ENCODE data around the gene RPS18. TPM values are rescaled to one million over a fixed set of nuclear protein-coding genes. Genes with fewer than 3 reads are reported as not detected.
"Not testable (repeated sequence)": the region's sequence is repeated elsewhere in the genome, so short reads cannot be mapped to it uniquely, and the experiment has no call there.

The RPS18 gene
- 1,000 to 10,000 TPM; 2,992 to 6,506 (median 3,113) TPM for polyA plus RNA-seq

GRCh38 chr6:33271468-33272274 lies at the start of gene RPS18, which contains the start of gene VPS52:
TSS of gene RPS18 (plus strand) at chr6:33272075. CDS start at chr6:33272120, 45 bp downstream.
TSS of gene VPS52 (minus strand) at chr6:33271876. CDS start at chr6:33271675, 201 bp downstream.
- no peaks in the 10 kb centered on the region for H3K9me3 Mint-ChIP-seq
- peak within 1 kb of the TSS; percentile 96 to 100 (median 99) for H3K27ac Mint-ChIP-seq
- H3K27me3 Mint-ChIP-seq (ENCODE audit: low read depth in 3 of 3), result peaks cover 8 to 18% (median 17%) of the 10 kb centered on the region in 3 donors
- DNase-seq, result peak; percentile 91 to 95 (median 95)
- H3K4me3 Mint-ChIP-seq, result peak within 1 kb of the TSS; percentile 96 to 100 (median 98)
- peaks cover 59 to 71% of the 10 kb centered on the region in 2 donors for H3K4me1 Mint-ChIP-seq
- peaks cover 24 to 50% (median 28%) of the 10 kb centered on the region in 3 donors for H3K36me3 Mint-ChIP-seq

DNA sequence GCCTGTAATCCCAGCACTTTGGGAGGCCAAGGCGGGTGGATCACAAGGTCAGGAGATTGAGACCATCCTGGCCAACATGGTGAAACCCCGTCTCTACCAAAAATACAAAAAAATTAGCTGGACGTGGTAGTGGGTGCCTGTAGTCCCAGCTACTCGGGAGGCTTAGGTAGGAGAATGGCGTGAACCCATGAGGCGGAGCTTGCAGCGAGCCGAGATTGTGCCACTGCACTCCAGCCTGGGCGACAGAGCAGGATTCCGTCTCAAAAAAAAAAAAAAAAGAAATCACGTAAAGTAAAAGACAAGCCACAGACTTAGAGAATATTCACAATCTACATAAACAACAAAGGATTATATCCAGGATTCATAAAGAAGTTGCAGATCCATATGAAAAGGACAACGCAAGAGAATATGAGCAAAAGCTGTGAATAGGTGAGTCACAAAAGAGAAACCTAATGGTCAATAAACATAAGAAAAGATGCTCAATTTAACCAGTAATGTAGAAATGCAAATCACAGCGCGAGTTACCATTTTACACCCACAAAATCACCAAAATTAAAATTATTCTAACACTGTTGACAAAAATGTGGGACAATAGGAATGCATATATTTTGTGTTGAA lies 45.3 kb upstream of the RPS18 start:
- not testable (repeated sequence) for H3K27ac Mint-ChIP-seq, DNase-seq, H3K4me1 Mint-ChIP-seq, H3K9me3 Mint-ChIP-seq, H3K36me3 Mint-ChIP-seq, H3K4me3 Mint-ChIP-seq
- H3K27me3 Mint-ChIP-seq (ENCODE audit: low read depth in 3 of 3), result peaks cover 3 to 20% (median 7%) of the 10 kb centered on the region in 3 donors

- Mint-ChIP-seq H3K36me3 (no peaks in the 10 kb centered on the region), H3K4me3 (no peak overlapping the region)
These were observed 36.6 kb upstream of the RPS18 start for GRCh38 chr6:33235221-33235634.

DNA sequence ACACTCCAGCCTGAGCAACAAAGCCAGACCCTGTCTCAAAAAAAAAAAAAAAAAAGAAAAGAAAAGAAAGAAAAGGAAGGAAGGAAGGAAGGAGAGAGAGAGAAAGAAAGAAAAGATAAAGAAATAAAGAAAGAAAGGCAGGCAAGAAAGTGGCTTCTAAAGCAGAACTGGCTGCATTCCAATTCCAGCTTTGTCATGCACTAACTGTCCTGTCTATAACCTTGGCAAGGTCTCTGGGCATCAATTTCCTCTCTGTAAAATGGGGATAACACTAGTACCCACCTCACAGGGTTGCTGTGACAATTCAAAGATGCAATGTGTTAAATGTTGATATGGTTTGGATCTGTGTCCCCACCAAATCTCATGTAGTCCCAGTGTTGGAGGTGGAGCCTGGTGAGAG lies 35.5 kb upstream of the RPS18 start:
- Mint-ChIP-seq H3K27me3 (ENCODE audit: low read depth in 3 of 3) (peaks cover 5 to 16% (median 14%) of the 10 kb centered on the region in 3 donors), H3K27ac (no peak overlapping the region), H3K4me1 (no peaks in the 10 kb centered on the region), H3K9me3 (no peaks in the 10 kb centered on the region), H3K36me3 (peaks cover 0 to 3% (median 0%) of the 10 kb centered on the region in 3 donors), H3K4me3 (no peak overlapping the region)
- DNase-seq, result no peak

More at GRCh38 chr6:33235221-33235634, 36.6 kb upstream of the RPS18 start:
- no peaks in the 10 kb centered on the region for H3K4me1 Mint-ChIP-seq
- no peaks in the 10 kb centered on the region for H3K9me3 Mint-ChIP-seq
- H3K27me3 Mint-ChIP-seq (ENCODE audit: low read depth in 3 of 3), result peaks cover 5 to 16% (median 15%) of the 10 kb centered on the region in 3 donors
- no peak overlapping the region for H3K27ac Mint-ChIP-seq
- no peak for DNase-seq

- Mint-ChIP-seq H3K27ac (no peak overlapping the region), H3K4me1 (no peaks in the 10 kb centered on the region), H3K27me3 (ENCODE audit: low read depth in 3 of 3) (peaks cover 6 to 18% (median 14%) of the 10 kb centered on the region in 3 donors)
These were observed 35.0 kb upstream of the RPS18 start for GRCh38 chr6:33236852-33237251.

GRCh38 chr6:33237741-33238140 lies 34.1 kb upstream of the RPS18 start:
- Mint-ChIP-seq H3K36me3 (peaks cover 0 to 6% (median 0%) of the 10 kb centered on the region in 3 donors), H3K27me3 (ENCODE audit: low read depth in 3 of 3) (peaks cover 7 to 22% (median 13%) of the 10 kb centered on the region in 3 donors), H3K4me3 (no peak overlapping the region)

More at GRCh38 chr6:33236852-33237251, 35.0 kb upstream of the RPS18 start:
- DNase-seq, result no peak
- H3K36me3 Mint-ChIP-seq, result peaks cover 0 to 4% (median 0%) of the 10 kb centered on the region in 3 donors
- H3K9me3 Mint-ChIP-seq, result no peaks in the 10 kb centered on the region
- no peak overlapping the region for H3K4me3 Mint-ChIP-seq

GRCh38 chr6:33241968-33242367 lies 29.9 kb upstream of the RPS18 start:
- H3K36me3 Mint-ChIP-seq, result peaks cover 0 to 6% (median 0%) of the 10 kb centered on the region in 3 donors
- no peak overlapping the region for H3K27ac Mint-ChIP-seq
- DNase-seq, result no peak
- no peak overlapping the region for H3K4me3 Mint-ChIP-seq
- peaks cover 9 to 15% (median 12%) of the 10 kb centered on the region in 3 donors for H3K27me3 Mint-ChIP-seq (ENCODE audit: low read depth in 3 of 3)
- H3K4me1 Mint-ChIP-seq, result no peaks in the 10 kb centered on the region
- no peaks in the 10 kb centered on the region for H3K9me3 Mint-ChIP-seq

More at GRCh38 chr6:33237741-33238140, 34.1 kb upstream of the RPS18 start:
- Mint-ChIP-seq H3K9me3 (no peaks in the 10 kb centered on the region), H3K4me1 (no peaks in the 10 kb centered on the region), H3K27ac (no peak overlapping the region)
- no peak for DNase-seq

DNA sequence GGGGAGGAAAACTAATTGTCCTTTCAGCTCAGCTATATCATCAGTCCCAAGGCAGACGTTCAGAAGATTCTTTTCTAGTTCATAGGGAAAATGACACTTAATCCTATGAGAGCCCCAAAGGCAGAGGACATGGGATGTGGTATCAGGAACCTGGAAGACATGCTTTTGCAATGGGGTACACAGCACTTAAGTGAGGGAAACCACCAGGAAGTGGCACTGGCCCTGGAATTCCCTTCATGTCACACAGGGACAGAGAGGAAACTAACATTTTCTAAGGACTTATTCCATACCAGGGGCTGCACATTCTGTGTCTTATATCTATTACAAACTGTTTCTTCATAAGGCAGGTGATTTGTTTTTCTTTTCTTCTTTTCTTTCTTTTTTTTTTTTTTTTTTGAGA lies 28.4 kb upstream of the RPS18 start:
- Mint-ChIP-seq H3K9me3 (no peaks in the 10 kb centered on the region), H3K4me1 (peaks cover 7 to 8% of the 10 kb centered on the region in 2 donors), H3K27me3 (ENCODE audit: low read depth in 3 of 3) (peaks cover 9 to 12% (median 11%) of the 10 kb centered on the region in 3 donors), H3K27ac (no peak overlapping the region), H3K4me3 (no peak overlapping the region), H3K36me3 (peaks cover 0 to 6% (median 0%) of the 10 kb centered on the region in 3 donors)
- DNase-seq, result no peak

- H3K4me1 Mint-ChIP-seq, result peaks cover 39 to 41% of the 10 kb centered on the region in 2 donors
- peak overlapping the region; percentile 93 to 96 (median 96) for H3K27ac Mint-ChIP-seq
- H3K4me3 Mint-ChIP-seq, result peak overlapping the region; percentile 84 to 93 (median 91)
- H3K27me3 Mint-ChIP-seq (ENCODE audit: low read depth in 3 of 3), result peaks cover 3 to 5% (median 4%) of the 10 kb centered on the region in 3 donors
- DNase-seq, result peak; percentile 83 to 86 (median 86)
- H3K9me3 Mint-ChIP-seq, result no peaks in the 10 kb centered on the region
- H3K36me3 Mint-ChIP-seq, result peaks cover 5 to 11% (median 6%) of the 10 kb centered on the region in 3 donors
These were observed 23.8 kb upstream of the RPS18 start for GRCh38 chr6:33247977-33248642.

GRCh38 chr6:33248643-33248931 lies 23.3 kb upstream of the RPS18 start:
- Mint-ChIP-seq H3K9me3 (no peaks in the 10 kb centered on the region), H3K27ac (peak overlapping the region; percentile 93 to 96 (median 96)), H3K4me3 (peak overlapping the region; percentile 84 to 93 (median 91)), H3K27me3 (ENCODE audit: low read depth in 3 of 3) (peaks cover 2 to 4% (median 3%) of the 10 kb centered on the region in 3 donors), H3K4me1 (peaks cover 39 to 41% of the 10 kb centered on the region in 2 donors), H3K36me3 (peaks cover 5 to 11% (median 6%) of the 10 kb centered on the region in 3 donors)
- DNase-seq, result no peak

GRCh38 chr6:33248932-33249731 lies 22.7 kb upstream of the RPS18 start:
- Mint-ChIP-seq H3K27ac (peak overlapping the region; percentile 93 to 96 (median 96)), H3K36me3 (peaks cover 5 to 14% (median 6%) of the 10 kb centered on the region in 3 donors), H3K27me3 (ENCODE audit: low read depth in 3 of 3) (peaks cover 0 to 3% (median 2%) of the 10 kb centered on the region in 3 donors), H3K4me1 (peaks cover 39 to 41% of the 10 kb centered on the region in 2 donors), H3K9me3 (no peaks in the 10 kb centered on the region), H3K4me3 (peak overlapping the region; percentile 84 to 93 (median 91))
- peak; percentile 96 to 98 (median 97) for DNase-seq

DNA sequence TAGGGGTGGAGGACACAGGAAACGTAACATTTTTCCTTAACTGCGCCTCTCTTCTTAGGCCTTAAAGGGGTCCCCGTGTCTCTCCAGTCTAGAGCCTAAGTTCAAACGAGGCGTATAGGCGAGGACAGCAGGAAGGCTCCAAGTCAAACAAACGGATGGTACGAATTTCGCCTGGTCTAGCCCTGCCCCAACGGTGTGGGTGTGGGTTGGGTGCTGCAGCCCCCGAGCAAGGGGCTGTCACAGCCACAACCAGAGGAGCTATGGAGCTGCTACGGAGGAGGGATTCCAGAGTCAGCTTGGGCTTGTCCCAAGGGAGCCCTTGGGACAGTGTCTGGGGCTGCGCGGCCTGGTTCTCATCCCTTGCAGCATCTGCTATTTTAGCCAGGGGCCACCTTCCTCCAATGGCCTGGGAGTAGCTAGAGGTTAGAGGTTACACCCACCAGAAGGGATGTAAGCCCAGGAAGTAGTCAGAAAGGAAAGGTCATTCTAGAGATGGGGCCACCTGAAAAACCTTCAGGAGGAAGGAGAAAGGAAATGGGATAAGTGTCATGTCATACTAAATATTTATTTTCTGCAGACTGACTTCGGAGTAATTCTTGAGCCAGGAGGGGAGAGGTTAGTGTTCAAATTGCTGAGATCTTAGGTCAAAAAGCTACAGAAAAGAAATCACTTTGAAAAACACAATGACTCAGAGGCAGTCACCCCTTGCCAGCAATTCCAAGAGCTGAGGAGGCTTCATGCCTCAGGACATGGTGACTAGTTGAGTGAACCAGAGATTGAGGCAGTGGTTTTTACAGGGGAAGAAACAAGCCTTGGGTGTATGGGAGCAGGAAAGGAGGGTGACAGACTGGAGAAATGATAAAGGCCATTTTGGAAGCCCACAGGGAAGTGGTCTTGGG lies 21.9 kb upstream of the RPS18 start:
- H3K9me3 Mint-ChIP-seq, result no peaks in the 10 kb centered on the region
- peaks cover 39 to 41% of the 10 kb centered on the region in 2 donors for H3K4me1 Mint-ChIP-seq
- peaks cover 5 to 14% (median 6%) of the 10 kb centered on the region in 3 donors for H3K36me3 Mint-ChIP-seq
- no peak for DNase-seq
- H3K4me3 Mint-ChIP-seq, result peak overlapping the region; percentile 84 to 93 (median 91)
- H3K27ac Mint-ChIP-seq, result peak overlapping the region; percentile 93 to 96 (median 96)
- H3K27me3 Mint-ChIP-seq (ENCODE audit: low read depth in 3 of 3), result peaks cover 0 to 3% (median 0%) of the 10 kb centered on the region in 3 donors

All from immature natural killer cell (primary cell).